H9 (cell line): ENCODE data around the gene AFAP1. TPM values are rescaled to one million over a fixed set of nuclear protein-coding genes. Genes with fewer than 3 reads are reported as not detected.

ENCODE experiments used
- DNase-seq: peaks from one replicate; pipeline ENCODE4 v3.0.0-alpha.2; 2017
- H2AFZ ChIP-seq: one replicate; pipeline ENCODE4 v1.6.1; 2013; ENCODE audit warnings: mild to moderate bottlenecking, low read length, control low read depth, moderate library complexity
- H2AK5ac ChIP-seq: 2 replicates; pipeline ENCODE4 v1.6.1; 2013; ENCODE audit warnings: low read length, control low read depth, mixed read lengths; ENCODE audit not compliant: insufficient read length
- H2BK120ac ChIP-seq: one replicate; pipeline ENCODE4 v1.6.1; 2013; ENCODE audit warnings: low read depth, mild to moderate bottlenecking, low read length, control low read depth, inconsistent platforms; ENCODE audit not compliant: poor library complexity, severe bottlenecking
- H2BK12ac ChIP-seq: 2 replicates; pipeline ENCODE4 v1.6.1; 2013; ENCODE audit warnings: low read length, control low read depth, mixed read lengths, low read depth; ENCODE audit not compliant: insufficient read length
- H2BK15ac ChIP-seq: 2 replicates; pipeline ENCODE4 v1.6.1; 2013; ENCODE audit warnings: low read depth, low read length, control low read depth
- H2BK20ac ChIP-seq: one replicate; pipeline ENCODE4 v1.6.1; 2013; ENCODE audit warnings: low read depth, mild to moderate bottlenecking, low read length, control low read depth, inconsistent platforms; ENCODE audit not compliant: poor library complexity, severe bottlenecking
- H2BK5ac ChIP-seq: 2 replicates; pipeline ENCODE4 v1.6.1; 2013; ENCODE audit warnings: low read length, control low read depth, mixed read lengths; ENCODE audit not compliant: insufficient read length
- H3K14ac ChIP-seq: 2 replicates; pipeline ENCODE4 v1.6.1; 2013; ENCODE audit warnings: low read length, control low read depth; ENCODE audit not compliant: insufficient read depth
- H3K18ac ChIP-seq: 2 replicates; pipeline ENCODE4 v1.6.1; 2013; ENCODE audit warnings: low read depth, mild to moderate bottlenecking, mixed read lengths, low read length, control low read depth; ENCODE audit not compliant: insufficient read length
- H3K23ac ChIP-seq: 2 replicates; pipeline ENCODE4 v1.6.1; 2013; ENCODE audit warnings: low read length, control low read depth, mixed read lengths, low read depth; ENCODE audit not compliant: insufficient read length
- H3K23me2 ChIP-seq: 2 replicates; pipeline ENCODE4 v1.6.1; 2013; ENCODE audit warnings: low read depth, mild to moderate bottlenecking, mixed read lengths, low read length, control low read depth; ENCODE audit not compliant: insufficient read length, poor library complexity, severe bottlenecking
- H3K27ac ChIP-seq: 2 replicates; pipeline ENCODE4 v1.5.1; 2013; ENCODE audit warnings: low read length, control low read depth, mixed read lengths, low read depth; ENCODE audit not compliant: insufficient read length
- H3K27me3 ChIP-seq: 2 replicates; pipeline ENCODE4 v1.6.1; 2013; ENCODE audit warnings: low read length, control low read depth, inconsistent platforms; ENCODE audit not compliant: insufficient read depth
- H3K4ac ChIP-seq: 2 replicates; pipeline ENCODE4 v1.6.1; 2013; ENCODE audit warnings: low read depth, mild to moderate bottlenecking, control low read depth, inconsistent platforms, low read length, moderate library complexity
- H3K4me1 ChIP-seq: 2 replicates; pipeline ENCODE4 v1.6.1; 2013; ENCODE audit warnings: low read length, control low read depth, inconsistent platforms; ENCODE audit not compliant: insufficient read depth
- H3K4me2 ChIP-seq: 2 replicates; pipeline ENCODE4 v1.6.1; 2013; ENCODE audit warnings: low read length, control low read depth, mixed read lengths; ENCODE audit not compliant: insufficient read length, insufficient read depth
- H3K56ac ChIP-seq: 2 replicates; pipeline ENCODE4 v1.6.1; 2013; ENCODE audit warnings: low read depth, mild to moderate bottlenecking, mixed read lengths, low read length, control low read depth; ENCODE audit not compliant: insufficient read length
- H3K79me1 ChIP-seq: 2 replicates; pipeline ENCODE4 v1.6.1; 2013; ENCODE audit warnings: low read depth, mild to moderate bottlenecking, moderate library complexity, low read length, control low read depth, inconsistent platforms; ENCODE audit not compliant: insufficient read depth, poor library complexity, severe bottlenecking
- H3K79me2 ChIP-seq: 2 replicates; pipeline ENCODE4 v1.6.1; 2013; ENCODE audit warnings: low read length, control low read depth, inconsistent platforms; ENCODE audit not compliant: insufficient read depth
- H3K9ac ChIP-seq: 2 replicates; pipeline ENCODE4 v1.6.1; 2013; ENCODE audit warnings: low read length, control low read depth, mixed read lengths; ENCODE audit not compliant: insufficient read length; ENCODE audit errors: extremely low read depth
- H3K9me3 ChIP-seq: one replicate; pipeline ENCODE4 v1.6.1; 2013; ENCODE audit warnings: low read depth, low read length, inconsistent platforms; ENCODE audit not compliant: control insufficient read depth
- H3T11ph ChIP-seq: one replicate; pipeline ENCODE4 v1.6.1; 2013; ENCODE audit warnings: mild to moderate bottlenecking, low read length, control low read depth, inconsistent platforms
- H4K20me1 ChIP-seq: one replicate; pipeline ENCODE4 v1.6.1; 2013; ENCODE audit not compliant: control insufficient read depth, insufficient read length, insufficient read depth
- H4K5ac ChIP-seq: 2 replicates; pipeline ENCODE4 v1.6.1; 2013; ENCODE audit warnings: low read depth, mild to moderate bottlenecking, mixed read lengths, low read length, control low read depth; ENCODE audit not compliant: insufficient read length
- H4K8ac ChIP-seq: replicated peaks from 2 replicates; pipeline ENCODE4 v1.6.1; 2013; ENCODE audit warnings: low read length, control low read depth, mixed read lengths, low read depth; ENCODE audit not compliant: insufficient read length
- H4K91ac ChIP-seq: 2 replicates; pipeline ENCODE4 v1.6.1; 2013; ENCODE audit warnings: low read depth, mild to moderate bottlenecking, moderate library complexity, mixed read lengths, low read length, control low read depth; ENCODE audit not compliant: insufficient read length
- H3K27ac Mint-ChIP-seq, 3 experiments: 2 replicates in 2 of 3; 3 replicates in 1 of 3; pipeline ENCODE4 v1.8.0; 2020 to 2021; ENCODE audit warnings: mixed read lengths in 3 of 3, mild to moderate bottlenecking in 1 of 3, moderate library complexity in 1 of 3
- H3K27me3 Mint-ChIP-seq: 2 replicates; pipeline ENCODE4 v1.8.0; 2021; ENCODE audit warnings: low read depth, mild to moderate bottlenecking, moderate library complexity, mixed read lengths
- H3K36me3 Mint-ChIP-seq, 3 experiments: 2 replicates in 2 of 3; 3 replicates in 1 of 3; pipeline ENCODE4 v1.8.0; 2020 to 2021; ENCODE audit warnings: low read depth in 3 of 3, mixed read lengths in 3 of 3; ENCODE audit not compliant: insufficient read depth in 1 of 3
- H3K4me1 Mint-ChIP-seq, 2 experiments: 2 replicates each; pipeline ENCODE4 v1.8.0; 2020; ENCODE audit warnings: mixed read lengths in 2 of 2
- H3K4me3 Mint-ChIP-seq, 2 experiments: 2 replicates in 1 of 2; 3 replicates in 1 of 2; pipeline ENCODE4 v1.8.0; 2020 to 2021; ENCODE audit warnings: mild to moderate bottlenecking in 2 of 2, mixed read lengths in 2 of 2, moderate library complexity in 1 of 2
- H3K9me3 Mint-ChIP-seq, 2 experiments: 2 replicates in 1 of 2; 3 replicates in 1 of 2; pipeline ENCODE4 v1.8.0; 2020; ENCODE audit warnings: mild to moderate bottlenecking in 2 of 2, mixed read lengths in 2 of 2, moderate library complexity in 1 of 2
- CTCF ChIP-seq: fragments of 200-600 bp; sonication (generic); conservative IDR thresholded peaks from 3 replicates; pipeline ENCODE4 v1.8.0; 2021; ENCODE audit warnings: antibody characterized with exemption, mild to moderate bottlenecking
- WGBS: extraction: QIAGEN DNeasy Blood & Tissue Kit; methylation state at CpG from one replicate; pipeline ENCODE4 v1.1.7; 2013; ENCODE audit warnings: missing lambda C conversion rate, low lambda C conversion rate, mixed read lengths; ENCODE audit not compliant: insufficient read length; ENCODE audit errors: extremely low coverage; 5-methylcytosine and 5-hydroxymethylcytosine counted together
- total RNA-seq: library from RNA; stranded (reverse); gene quantifications from 2 replicates; pipeline ENCODE4 v1.2.1, GENCODE V29; 2021

The AFAP1 gene
- total RNA-seq, 1 experiment from 2014 or later: 6.5 TPM

GRCh38 chr4:7738458-7739076 lies 201.1 kb downstream of the AFAP1 start:
- Mint-ChIP-seq H3K27ac (no peak overlapping the region), H3K27me3 (peaks cover 3% of the 10 kb centered on the region), H3K4me1 (0 out of 4 replicates have a peak, but pooled peaks cover 0 to 4% of the 10 kb centered on the region in 2 experiments), H3K36me3 (no peaks in the 10 kb centered on the region), H3K9me3 (no peaks in the 10 kb centered on the region), H3K4me3 (no peak overlapping the region)
- DNase-seq: no peak
- Histone ChIP-seq H3K9ac (no peak overlapping the region), H3K14ac (no peak overlapping the region), H3K4ac (no peak overlapping the region), H3K79me1 (no peaks in the 10 kb centered on the region), H2BK15ac (no peak overlapping the region), H3K18ac (no peak overlapping the region), H3K9me3 (no peaks in the 10 kb centered on the region), H2BK12ac (no peak overlapping the region), H4K91ac (no peak overlapping the region), H4K5ac (no peak overlapping the region), H2BK120ac (no peak overlapping the region), H2BK20ac (no peak overlapping the region), H3K27me3 (no peaks in the 10 kb centered on the region), H3K56ac (no peak overlapping the region), H2AFZ (no peak overlapping the region), H4K8ac (no peak overlapping the region), H3K79me2 (no peaks in the 10 kb centered on the region), H2BK5ac (no peak overlapping the region), H3T11ph (no peak overlapping the region), H3K27ac (no peak overlapping the region), H3K4me1 (no peaks in the 10 kb centered on the region), H4K20me1 (no peaks in the 10 kb centered on the region), H3K4me2 (no peak overlapping the region), H3K23ac (no peak overlapping the region), H2AK5ac (no peak overlapping the region), H3K23me2 (no peaks in the 10 kb centered on the region)
- WGBS: no CpG with 5 or more reads among the region's 32 CpGs
- TF ChIP-seq CTCF: no peak
